ENCODE data around the gene TAF1. TPM values are rescaled to one million over a fixed set of nuclear protein-coding genes. Genes with fewer than 3 reads are reported as not detected.

TAF1 gene
- total and polyA plus RNA-seq, 10 of the 15 experiments (the other 5 are each of a cell fraction or from before 2014, with no cell fraction given): 4.1 to 24.2 (median 17.2) TPM

DNA sequence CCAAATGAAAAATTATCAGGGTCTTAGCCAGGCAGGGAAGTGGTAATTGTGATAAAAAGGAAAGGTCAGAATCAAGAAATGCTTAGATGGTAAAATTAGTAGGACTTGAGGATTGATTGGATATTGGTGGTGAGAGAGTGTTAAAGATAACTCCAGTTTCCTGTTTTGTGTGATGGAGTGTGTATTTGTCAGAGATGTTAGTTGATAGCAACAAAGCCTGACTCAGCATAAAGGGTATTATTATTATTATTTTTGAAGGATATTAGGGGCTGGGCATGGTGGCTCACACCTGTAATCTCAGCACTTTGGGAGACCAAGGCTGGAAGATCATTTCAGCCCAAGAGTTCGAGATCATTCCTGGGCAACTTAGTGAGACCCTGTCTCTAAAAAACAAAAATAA, 143.1 kb downstream of the TAF1 start (continued):
- TF ChIP-seq ZBTB4 (CRISPR knock-in tag; IDR thresholded peaks at IDR 0.05): no peak
- TF ChIP-seq, protein P1, sequence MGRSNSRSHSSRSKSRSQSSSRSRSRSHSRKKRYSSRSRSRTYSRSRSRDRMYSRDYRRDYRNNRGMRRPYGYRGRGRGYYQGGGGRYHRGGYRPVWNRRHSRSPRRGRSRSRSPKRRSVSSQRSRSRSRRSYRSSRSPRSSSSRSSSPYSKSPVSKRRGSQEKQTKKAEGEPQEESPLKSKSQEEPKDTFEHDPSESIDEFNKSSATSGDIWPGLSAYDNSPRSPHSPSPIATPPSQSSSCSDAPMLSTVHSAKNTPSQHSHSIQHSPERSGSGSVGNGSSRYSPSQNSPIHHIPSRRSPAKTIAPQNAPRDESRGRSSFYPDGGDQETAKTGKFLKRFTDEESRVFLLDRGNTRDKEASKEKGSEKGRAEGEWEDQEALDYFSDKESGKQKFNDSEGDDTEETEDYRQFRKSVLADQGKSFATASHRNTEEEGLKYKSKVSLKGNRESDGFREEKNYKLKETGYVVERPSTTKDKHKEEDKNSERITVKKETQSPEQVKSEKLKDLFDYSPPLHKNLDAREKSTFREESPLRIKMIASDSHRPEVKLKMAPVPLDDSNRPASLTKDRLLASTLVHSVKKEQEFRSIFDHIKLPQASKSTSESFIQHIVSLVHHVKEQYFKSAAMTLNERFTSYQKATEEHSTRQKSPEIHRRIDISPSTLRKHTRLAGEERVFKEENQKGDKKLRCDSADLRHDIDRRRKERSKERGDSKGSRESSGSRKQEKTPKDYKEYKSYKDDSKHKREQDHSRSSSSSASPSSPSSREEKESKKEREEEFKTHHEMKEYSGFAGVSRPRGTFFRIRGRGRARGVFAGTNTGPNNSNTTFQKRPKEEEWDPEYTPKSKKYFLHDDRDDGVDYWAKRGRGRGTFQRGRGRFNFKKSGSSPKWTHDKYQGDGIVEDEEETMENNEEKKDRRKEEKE (IDR thresholded peaks at IDR 0.05): no peak
- TF ChIP-seq FOXK2 (IDR thresholded peaks at IDR 0.05): no peak
- TF ChIP-seq ESRRA (IDR thresholded peaks at IDR 0.05; ENCODE audit: low read length): no peak

GRCh38 chrX:71510161-71510560, 144.0 kb downstream of the TAF1 start:
- H3K4me2 ChIP-seq (ENCODE audit: control insufficient read depth, insufficient read depth): no peak overlapping the region
- FAIRE-seq: no peak
- ATAC-seq: peak; percentile 31
- H3K36me3 ChIP-seq (ENCODE audit: control insufficient read depth in 2 of 2, insufficient read depth in 2 of 2, low read length in 1 of 2): no peaks in the 10 kb centered on the region
- no peak overlapping the region for H3K9ac ChIP-seq (ENCODE audit: control insufficient read depth, insufficient read depth, low read length)
- H2AFZ ChIP-seq (ENCODE audit: control insufficient read depth, low read depth, low read length): no peak overlapping the region
- WGBS (ENCODE audit: insufficient coverage, insufficient replicate concordance, low lambda C conversion rate, missing lambda C conversion rate): 27% methylated on average over 2 of the region's 2 CpGs
- intact Hi-C loops (cut with micrococcal nuclease; ENCODE audit: unreplicated experiment) (loop anchor here (10.0 kb wide), 1 partner anchor 595 kb away; no protein-coding TSS in a partner anchor), in situ Hi-C loops (cut with MboI) (no loop called here)
- H3K79me2 ChIP-seq (ENCODE audit: control insufficient read depth, insufficient read depth, low read length): no peaks in the 10 kb centered on the region
- no peak overlapping the region for H3K27ac ChIP-seq (ENCODE audit: control insufficient read depth, insufficient read depth)
- no peaks in the 10 kb centered on the region for H3K9me3 ChIP-seq (replicated peaks; ENCODE audit: control insufficient read depth, insufficient read depth, low read length)
- no TSS peak for BruUV-seq (replicated peaks)
- DNase-seq (ENCODE audit: low read depth, low spot score): no peak
- peaks cover 6% of the 10 kb centered on the region; the same call in 1 of the 2 replicates for H3K4me1 ChIP-seq (ENCODE audit: control insufficient read depth, insufficient read depth, low read length)
- ChIA-PET CTCF (interaction anchor here (0.9 to 1.8 kb wide), 2 partner anchors 21 to 25 kb away, joined by 4 to 5 read pairs; no protein-coding TSS in a partner anchor), RAD21 (ENCODE audit: unreplicated experiment) (interaction anchor here (0.7 to 1.1 kb wide), 2 partner anchors 20 to 22 kb away, joined by 4 read pairs; partner anchors contain the start of gene OGT), POLR2A (no interaction called here), SMC1A (ENCODE audit: uncharacterized antibody, unreplicated experiment) (interaction anchor here (0.6 to 1.5 kb wide), 3 partner anchors 26 to 133 kb away, joined by 3 to 11 read pairs (median 4); no protein-coding TSS in a partner anchor)
- H3K4me3 ChIP-seq: no peak overlapping the region
- H4K20me1 ChIP-seq (ENCODE audit: control insufficient read depth, insufficient read depth): no peaks in the 10 kb centered on the region
- TF ChIP-seq, protein P2, sequence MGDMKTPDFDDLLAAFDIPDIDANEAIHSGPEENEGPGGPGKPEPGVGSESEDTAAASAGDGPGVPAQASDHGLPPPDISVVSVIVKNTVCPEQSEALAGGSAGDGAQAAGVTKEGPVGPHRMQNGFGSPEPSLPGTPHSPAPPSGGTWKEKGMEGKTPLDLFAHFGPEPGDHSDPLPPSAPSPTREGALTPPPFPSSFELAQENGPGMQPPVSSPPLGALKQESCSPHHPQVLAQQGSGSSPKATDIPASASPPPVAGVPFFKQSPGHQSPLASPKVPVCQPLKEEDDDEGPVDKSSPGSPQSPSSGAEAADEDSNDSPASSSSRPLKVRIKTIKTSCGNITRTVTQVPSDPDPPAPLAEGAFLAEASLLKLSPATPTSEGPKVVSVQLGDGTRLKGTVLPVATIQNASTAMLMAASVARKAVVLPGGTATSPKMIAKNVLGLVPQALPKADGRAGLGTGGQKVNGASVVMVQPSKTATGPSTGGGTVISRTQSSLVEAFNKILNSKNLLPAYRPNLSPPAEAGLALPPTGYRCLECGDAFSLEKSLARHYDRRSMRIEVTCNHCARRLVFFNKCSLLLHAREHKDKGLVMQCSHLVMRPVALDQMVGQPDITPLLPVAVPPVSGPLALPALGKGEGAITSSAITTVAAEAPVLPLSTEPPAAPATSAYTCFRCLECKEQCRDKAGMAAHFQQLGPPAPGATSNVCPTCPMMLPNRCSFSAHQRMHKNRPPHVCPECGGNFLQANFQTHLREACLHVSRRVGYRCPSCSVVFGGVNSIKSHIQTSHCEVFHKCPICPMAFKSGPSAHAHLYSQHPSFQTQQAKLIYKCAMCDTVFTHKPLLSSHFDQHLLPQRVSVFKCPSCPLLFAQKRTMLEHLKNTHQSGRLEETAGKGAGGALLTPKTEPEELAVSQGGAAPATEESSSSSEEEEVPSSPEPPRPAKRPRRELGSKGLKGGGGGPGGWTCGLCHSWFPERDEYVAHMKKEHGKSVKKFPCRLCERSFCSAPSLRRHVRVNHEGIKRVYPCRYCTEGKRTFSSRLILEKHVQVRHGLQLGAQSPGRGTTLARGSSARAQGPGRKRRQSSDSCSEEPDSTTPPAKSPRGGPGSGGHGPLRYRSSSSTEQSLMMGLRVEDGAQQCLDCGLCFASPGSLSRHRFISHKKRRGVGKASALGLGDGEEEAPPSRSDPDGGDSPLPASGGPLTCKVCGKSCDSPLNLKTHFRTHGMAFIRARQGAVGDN (IDR thresholded peaks at IDR 0.05): no peak
- TF ChIP-seq, protein P3, sequence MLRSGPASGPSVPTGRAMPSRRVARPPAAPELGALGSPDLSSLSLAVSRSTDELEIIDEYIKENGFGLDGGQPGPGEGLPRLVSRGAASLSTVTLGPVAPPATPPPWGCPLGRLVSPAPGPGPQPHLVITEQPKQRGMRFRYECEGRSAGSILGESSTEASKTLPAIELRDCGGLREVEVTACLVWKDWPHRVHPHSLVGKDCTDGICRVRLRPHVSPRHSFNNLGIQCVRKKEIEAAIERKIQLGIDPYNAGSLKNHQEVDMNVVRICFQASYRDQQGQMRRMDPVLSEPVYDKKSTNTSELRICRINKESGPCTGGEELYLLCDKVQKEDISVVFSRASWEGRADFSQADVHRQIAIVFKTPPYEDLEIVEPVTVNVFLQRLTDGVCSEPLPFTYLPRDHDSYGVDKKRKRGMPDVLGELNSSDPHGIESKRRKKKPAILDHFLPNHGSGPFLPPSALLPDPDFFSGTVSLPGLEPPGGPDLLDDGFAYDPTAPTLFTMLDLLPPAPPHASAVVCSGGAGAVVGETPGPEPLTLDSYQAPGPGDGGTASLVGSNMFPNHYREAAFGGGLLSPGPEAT (IDR thresholded peaks at IDR 0.05; ENCODE audit: low read depth): 0 out of 2 replicates have a peak, but pooled peaks have one; percentile 27
- TF ChIP-seq SPI1 (IDR thresholded peaks at IDR 0.05; ENCODE audit: borderline replicate concordance, insufficient read depth, low read depth, low read length): 0 out of 2 replicates have a peak, but pooled peaks have one; percentile 9
- H3K27me3 ChIP-seq (replicated peaks in 1 of 2; ENCODE audit: control insufficient read depth in 2 of 2, insufficient read depth in 2 of 2, low read length in 1 of 2): no peaks in the 10 kb centered on the region

Measured in GM12878 (cell line).